Panc1 (cell line): ENCODE data around the gene TRIP10.

ENCODE experiments used
- CTCF ChIP-seq: fragments of 450-650 bp; IDR thresholded peaks from 2 replicates; pipeline ENCODE4 v1.5.1; 2017; ENCODE audit warnings: mild to moderate bottlenecking
- SIN3A ChIP-seq: IDR thresholded peaks from 2 replicates; pipeline ENCODE4 v1.6.1; 2012; ENCODE audit warnings: low read depth, mild to moderate bottlenecking, low read length, moderate library complexity, borderline replicate concordance; ENCODE audit not compliant: insufficient read depth
- TCF7L2 ChIP-seq: IDR thresholded peaks from 2 replicates; pipeline ENCODE4 v1.6.1; 2011; ENCODE audit warnings: mild to moderate bottlenecking, low read depth, low read length, inconsistent platforms
- TF ChIP-seq, protein P1 (sequence below), 2 experiments: IDR thresholded peaks; 2 replicates each; pipeline ENCODE4 v1.6.1; 2011 to 2012; ENCODE audit warnings: low read depth in 2 of 2, control low read depth in 1 of 2, low read length in 1 of 2, mild to moderate bottlenecking in 1 of 2, moderate library complexity in 1 of 2; ENCODE audit not compliant: insufficient read depth in 1 of 2

- TF ChIP-seq TCF7L2 (no peak), SIN3A (no peak), CTCF (no peak)
- TF ChIP-seq, protein P1, sequence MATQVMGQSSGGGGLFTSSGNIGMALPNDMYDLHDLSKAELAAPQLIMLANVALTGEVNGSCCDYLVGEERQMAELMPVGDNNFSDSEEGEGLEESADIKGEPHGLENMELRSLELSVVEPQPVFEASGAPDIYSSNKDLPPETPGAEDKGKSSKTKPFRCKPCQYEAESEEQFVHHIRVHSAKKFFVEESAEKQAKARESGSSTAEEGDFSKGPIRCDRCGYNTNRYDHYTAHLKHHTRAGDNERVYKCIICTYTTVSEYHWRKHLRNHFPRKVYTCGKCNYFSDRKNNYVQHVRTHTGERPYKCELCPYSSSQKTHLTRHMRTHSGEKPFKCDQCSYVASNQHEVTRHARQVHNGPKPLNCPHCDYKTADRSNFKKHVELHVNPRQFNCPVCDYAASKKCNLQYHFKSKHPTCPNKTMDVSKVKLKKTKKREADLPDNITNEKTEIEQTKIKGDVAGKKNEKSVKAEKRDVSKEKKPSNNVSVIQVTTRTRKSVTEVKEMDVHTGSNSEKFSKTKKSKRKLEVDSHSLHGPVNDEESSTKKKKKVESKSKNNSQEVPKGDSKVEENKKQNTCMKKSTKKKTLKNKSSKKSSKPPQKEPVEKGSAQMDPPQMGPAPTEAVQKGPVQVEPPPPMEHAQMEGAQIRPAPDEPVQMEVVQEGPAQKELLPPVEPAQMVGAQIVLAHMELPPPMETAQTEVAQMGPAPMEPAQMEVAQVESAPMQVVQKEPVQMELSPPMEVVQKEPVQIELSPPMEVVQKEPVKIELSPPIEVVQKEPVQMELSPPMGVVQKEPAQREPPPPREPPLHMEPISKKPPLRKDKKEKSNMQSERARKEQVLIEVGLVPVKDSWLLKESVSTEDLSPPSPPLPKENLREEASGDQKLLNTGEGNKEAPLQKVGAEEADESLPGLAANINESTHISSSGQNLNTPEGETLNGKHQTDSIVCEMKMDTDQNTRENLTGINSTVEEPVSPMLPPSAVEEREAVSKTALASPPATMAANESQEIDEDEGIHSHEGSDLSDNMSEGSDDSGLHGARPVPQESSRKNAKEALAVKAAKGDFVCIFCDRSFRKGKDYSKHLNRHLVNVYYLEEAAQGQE (IDR thresholded peaks at IDR 0.05; ENCODE audit: insufficient read depth in 1 of 2, low read depth in 2 of 2, low read length in 1 of 2): no peak
Observed at GRCh38 chr19:6767081-6767356, 27.5 kb downstream of the TRIP10 start.
